Measurements from ENCODE around the gene C1orf216.

Gene C1orf216

GRCh38 chr1:35726450-35727433 lies 8.1 kb upstream of the C1orf216 start:
- peak; percentile 98 for ATAC-seq
- TF ChIP-seq ESRRG (CRISPR knock-in tag; IDR thresholded peaks at IDR 0.05) (no peak), TOX (CRISPR knock-in tag; IDR thresholded peaks at IDR 0.05; ENCODE audit: borderline replicate concordance) (no peak), ISL1 (CRISPR knock-in tag; IDR thresholded peaks at IDR 0.05) (no peak), ARNTL (CRISPR knock-in tag; IDR thresholded peaks at IDR 0.05; ENCODE audit: borderline replicate concordance, low read depth) (no peak)

- ATAC-seq = no peak
- TF ChIP-seq OSR1 (CRISPR knock-in tag; IDR thresholded peaks at IDR 0.05) (no peak), CREB5 (CRISPR knock-in tag; IDR thresholded peaks at IDR 0.05; ENCODE audit: low read depth) (no peak), CSRNP3 (CRISPR knock-in tag; IDR thresholded peaks at IDR 0.05) (no peak), POU6F1 (CRISPR knock-in tag; IDR thresholded peaks at IDR 0.05; ENCODE audit: borderline replicate concordance, low read depth) (no peak), RARB (CRISPR knock-in tag; IDR thresholded peaks at IDR 0.05) (no peak), TCF4 (CRISPR knock-in tag; IDR thresholded peaks at IDR 0.05; ENCODE audit: borderline replicate concordance) (no peak), ZFP30 (CRISPR knock-in tag; IDR thresholded peaks at IDR 0.05) (no peak), PPARA (CRISPR knock-in tag; IDR thresholded peaks at IDR 0.05; ENCODE audit: borderline replicate concordance) (no peak), ZNF8 (CRISPR knock-in tag; IDR thresholded peaks at IDR 0.05) (no peak), TOX (CRISPR knock-in tag; IDR thresholded peaks at IDR 0.05; ENCODE audit: borderline replicate concordance) (no peak), CSDC2 (CRISPR knock-in tag; IDR thresholded peaks at IDR 0.05) (no peak), ZNF70 (CRISPR knock-in tag; IDR thresholded peaks at IDR 0.05) (no peak), SNAI2 (CRISPR knock-in tag; IDR thresholded peaks at IDR 0.05) (no peak), ARNTL (CRISPR knock-in tag; IDR thresholded peaks at IDR 0.05; ENCODE audit: borderline replicate concordance, low read depth) (no peak), ESRRG (CRISPR knock-in tag; IDR thresholded peaks at IDR 0.05) (no peak), TSHZ2 (CRISPR knock-in tag; IDR thresholded peaks at IDR 0.05) (no peak), PATZ1 (CRISPR knock-in tag; IDR thresholded peaks at IDR 0.05; ENCODE audit: borderline replicate concordance) (no peak)
Observed at GRCh38 chr1:35725596-35725995, 6.9 kb upstream of the C1orf216 start.

GRCh38 chr1:35717911-35718476 lies 690 bp downstream of the C1orf216 start:
- TF ChIP-seq OSR1 (CRISPR knock-in tag; IDR thresholded peaks at IDR 0.05) (no peak), ISL1 (CRISPR knock-in tag; IDR thresholded peaks at IDR 0.05) (no peak), TOX (CRISPR knock-in tag; IDR thresholded peaks at IDR 0.05; ENCODE audit: borderline replicate concordance) (no peak), ESRRG (CRISPR knock-in tag; IDR thresholded peaks at IDR 0.05) (no peak), CREB5 (CRISPR knock-in tag; IDR thresholded peaks at IDR 0.05; ENCODE audit: low read depth) (no peak), CSDC2 (CRISPR knock-in tag; IDR thresholded peaks at IDR 0.05) (no peak), PATZ1 (CRISPR knock-in tag; IDR thresholded peaks at IDR 0.05; ENCODE audit: borderline replicate concordance) (no peak), PPARA (CRISPR knock-in tag; IDR thresholded peaks at IDR 0.05; ENCODE audit: borderline replicate concordance) (no peak), ZFP30 (CRISPR knock-in tag; IDR thresholded peaks at IDR 0.05) (no peak), RARB (CRISPR knock-in tag; IDR thresholded peaks at IDR 0.05) (no peak), TCF4 (CRISPR knock-in tag; IDR thresholded peaks at IDR 0.05; ENCODE audit: borderline replicate concordance) (no peak), SNAI2 (CRISPR knock-in tag; IDR thresholded peaks at IDR 0.05) (no peak)
- ATAC-seq = peak; percentile 64

All from SK-N-SH treated with all-trans-retinoic acid at 6 μM for 48 hours (cell line).